Activated naive CD4-positive, alpha-beta T cell treated with anti-CD3 and anti-CD28 coated beads, Interleukin-2, amount 50 U/mL, for 72 hours (primary cell): ENCODE results near the gene GTF3C2. TPM values are rescaled to one million over a fixed set of nuclear protein-coding genes. Genes with fewer than 3 reads are reported as not detected.
"Not testable (repeated sequence)": the region's sequence is repeated elsewhere in the genome, so short reads cannot be mapped to it uniquely, and the experiment has no call there.

Source experiments
- ATAC-seq, 2 donors: fragments of 150-1000 bp; cut with Tn5 transposase; 2 replicates each; pipeline ENCODE4 v1.10.0; 2021; ENCODE audit warnings: mild to moderate bottlenecking in 2 of 2, moderate library complexity in 2 of 2
- DNase-seq, 2 donors: peaks; one replicate each; pipeline ENCODE4 v3.0.0; 2021 to 2022; ENCODE audit warnings: low spot score in 2 of 2
- H3K27ac Mint-ChIP-seq, 2 donors: one replicate each; pipeline ENCODE4 v1.8.0; 2022; ENCODE audit warnings: mild to moderate bottlenecking in 2 of 2, mixed read lengths in 2 of 2
- H3K36me3 Mint-ChIP-seq, 2 donors: one replicate each; pipeline ENCODE4 v1.8.0; 2022; ENCODE audit warnings: mixed read lengths in 2 of 2
- H3K9me3 Mint-ChIP-seq, 2 donors: one replicate each; pipeline ENCODE4 v1.8.0; 2022; ENCODE audit warnings: mixed read lengths in 2 of 2
- total RNA-seq, 2 donors: library from RNA; stranded (reverse); gene quantifications; one replicate each; pipeline ENCODE4 v1.2.3, GENCODE V29; 2022

GTF3C2 gene
- total RNA-seq, 2 donors from 2014 or later, result 62.1 to 76.0 TPM

GRCh38 chr2:27376151-27376865 is 19.7 kb upstream of the GTF3C2 start:
- Mint-ChIP-seq H3K36me3 (peaks cover 31 to 32% of the 10 kb centered on the region in 2 donors), H3K27ac (peak overlapping the region in 1 of 2 donors; percentile 98), H3K9me3 (no peaks in the 10 kb centered on the region)
- DNase-seq, result no peak
- ATAC-seq, result no peak

GRCh38 chr2:27375513-27376099 is 19.0 kb upstream of the GTF3C2 start:
- peaks cover 30% of the 10 kb centered on the region in 2 donors for H3K36me3 Mint-ChIP-seq
- no peak for DNase-seq
- peak overlapping the region in 1 of 2 donors; percentile 77 for H3K27ac Mint-ChIP-seq
- no peaks in the 10 kb centered on the region for H3K9me3 Mint-ChIP-seq
- no peak for ATAC-seq

- Mint-ChIP-seq H3K36me3 (peaks cover 40 to 45% of the 10 kb centered on the region in 2 donors), H3K27ac (peak overlapping the region in 1 of 2 donors; percentile 58), H3K9me3 (no peaks in the 10 kb centered on the region)
- ATAC-seq (no peak), DNase-seq (no peak)
These were observed 17.0 kb upstream of the GTF3C2 start for GRCh38 chr2:27373567-27373966.

- Mint-ChIP-seq H3K27ac (peak overlapping the region; percentile 45 to 95), H3K9me3 (no peaks in the 10 kb centered on the region), H3K36me3 (peaks cover 40 to 47% of the 10 kb centered on the region in 2 donors)
- ATAC-seq (no peak), DNase-seq (no peak)
These were observed 16.4 kb upstream of the GTF3C2 start for GRCh38 chr2:27372937-27373336.

GRCh38 chr2:27370816-27371620 is 14.5 kb upstream of the GTF3C2 start:
- peak; percentile 18 to 21 for ATAC-seq
- Mint-ChIP-seq H3K27ac (peak overlapping the region; percentile 95 to 97), H3K9me3 (no peaks in the 10 kb centered on the region), H3K36me3 (peaks cover 40 to 41% of the 10 kb centered on the region in 2 donors)
- DNase-seq, result peak in 1 of 2 donors; percentile 25

- peaks cover 36 to 40% of the 10 kb centered on the region in 2 donors for H3K36me3 Mint-ChIP-seq
- DNase-seq (peak; percentile 99), ATAC-seq (peak; percentile 94)
- H3K27ac Mint-ChIP-seq, result peak within 1 kb of the TSS; percentile 95 to 98
- no peaks in the 10 kb centered on the region for H3K9me3 Mint-ChIP-seq
These were observed 13.7 kb upstream of the GTF3C2 start, which contains the start of the genes EIF2B4 and SNX17 for GRCh38 chr2:27370026-27370815. TSS of gene EIF2B4 (minus strand) at chr2:27370338. CDS start at chr2:27370314, 24 bp downstream. TSS of gene SNX17 (plus strand) at chr2:27370616. CDS start at chr2:27370744, 128 bp downstream.

- Mint-ChIP-seq H3K27ac (peak overlapping the region; percentile 87 to 95), H3K9me3 (no peaks in the 10 kb centered on the region), H3K36me3 (peaks cover 34 to 36% of the 10 kb centered on the region in 2 donors)
- no peak for ATAC-seq
- no peak for DNase-seq
These were observed 13.0 kb upstream of the GTF3C2 start for GRCh38 chr2:27369471-27370025.

GRCh38 chr2:27363933-27364332 is 7.4 kb upstream of the GTF3C2 start:
- peak overlapping the region; percentile 10 to 12 for H3K27ac Mint-ChIP-seq
- no peaks in the 10 kb centered on the region for H3K9me3 Mint-ChIP-seq
- peaks cover 0 to 4% of the 10 kb centered on the region in 2 donors for H3K36me3 Mint-ChIP-seq
- ATAC-seq (peak; percentile 33 to 56), DNase-seq (no peak)

- H3K36me3 Mint-ChIP-seq, result peaks cover 8 to 10% of the 10 kb centered on the region in 2 donors
- DNase-seq, result no peak
- no peaks in the 10 kb centered on the region for H3K9me3 Mint-ChIP-seq
- ATAC-seq, result no peak
- peak overlapping the region in 1 of 2 donors; percentile 65 for H3K27ac Mint-ChIP-seq
These were observed 6.3 kb upstream of the GTF3C2 start for GRCh38 chr2:27362678-27363420.

GRCh38 chr2:27356056-27356381 is 545 bp downstream of the GTF3C2 start:
- peak; percentile 51 to 58 for ATAC-seq
- Mint-ChIP-seq H3K36me3 (peaks cover 27 to 28% of the 10 kb centered on the region in 2 donors), H3K27ac (peak overlapping the region; percentile 97 to 99), H3K9me3 (no peaks in the 10 kb centered on the region)
- DNase-seq, result peak; percentile 64 to 72

GRCh38 chr2:27354597-27354927 is 2.0 kb downstream of the GTF3C2 start:
- Mint-ChIP-seq H3K27ac (no peak overlapping the region), H3K9me3 (no peaks in the 10 kb centered on the region), H3K36me3 (peaks cover 27 to 28% of the 10 kb centered on the region in 2 donors)
- no peak for DNase-seq
- ATAC-seq, result no peak

GRCh38 chr2:27353762-27354596 is 2.6 kb downstream of the GTF3C2 start:
- Mint-ChIP-seq H3K36me3 (peaks cover 27 to 28% of the 10 kb centered on the region in 2 donors), H3K27ac (no peak overlapping the region), H3K9me3 (no peaks in the 10 kb centered on the region)
- ATAC-seq (no peak), DNase-seq (no peak)

GRCh38 chr2:27353386-27353761 is 3.2 kb downstream of the GTF3C2 start:
- H3K36me3 Mint-ChIP-seq, result peaks cover 22 to 23% of the 10 kb centered on the region in 2 donors
- not testable (repeated sequence) for H3K27ac Mint-ChIP-seq, H3K9me3 Mint-ChIP-seq, DNase-seq, ATAC-seq

- no peak for DNase-seq
- ATAC-seq, result peak; percentile 12 to 17
- H3K27ac Mint-ChIP-seq, result peak overlapping the region in 1 of 2 donors; percentile 2
- peaks cover 15% of the 10 kb centered on the region in 2 donors for H3K36me3 Mint-ChIP-seq
- H3K9me3 Mint-ChIP-seq, result no peaks in the 10 kb centered on the region
These were observed 4.6 kb downstream of the GTF3C2 start for GRCh38 chr2:27351802-27352598.
